ENCODE data around the gene MAP3K14.

The MAP3K14 gene

DNA sequence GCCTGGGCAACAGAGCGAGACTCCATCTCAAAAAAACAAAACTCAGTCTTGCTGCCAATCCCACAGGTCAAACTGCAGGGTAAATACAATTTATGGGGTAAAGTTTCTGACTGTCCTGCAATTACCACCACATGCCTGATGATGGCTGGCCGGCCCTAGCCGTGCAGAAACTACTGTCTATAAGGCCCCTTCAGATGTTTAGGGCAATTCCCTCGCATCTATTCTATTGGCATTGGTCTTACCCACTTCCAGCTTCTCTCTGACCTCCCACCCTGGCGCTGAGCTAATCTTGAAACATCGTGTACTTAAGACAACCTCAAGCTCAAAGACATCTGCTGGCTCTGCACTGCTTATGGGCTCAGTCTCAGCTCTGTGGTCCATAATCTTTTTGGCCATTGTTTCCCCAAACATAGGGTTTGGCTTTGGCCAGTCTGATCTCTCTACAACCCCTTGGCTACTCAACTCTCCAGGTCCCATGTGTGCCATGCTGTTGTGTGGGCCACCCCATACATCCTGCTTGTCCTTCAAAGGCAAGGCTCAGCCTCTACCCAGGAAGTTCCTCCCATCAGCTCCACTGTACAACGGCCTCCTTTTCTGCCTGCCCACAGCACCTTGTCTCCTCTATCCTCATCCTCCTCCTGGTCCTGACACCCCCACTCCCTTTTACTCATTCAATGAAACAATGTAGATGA lies 16.6 kb downstream of the MAP3K14 start:
- Histone ChIP-seq H3K4me2 (ENCODE audit: low read length) (no peak overlapping the region), H4K12ac (ENCODE audit: low read depth, low read length) (no peak overlapping the region), H3K23ac (ENCODE audit: low read length) (no peak overlapping the region), H3K79me2 (ENCODE audit: control insufficient read depth, insufficient read depth, low read length, poor library complexity) (no peaks in the 10 kb centered on the region), H3K4ac (ENCODE audit: low read depth, low read length) (no peak overlapping the region), H3K79me1 (ENCODE audit: low read length) (no peaks in the 10 kb centered on the region), H3K9me3 (ENCODE audit: insufficient read depth, low read depth, low read length) (no peaks in the 10 kb centered on the region), H2AFZ (ENCODE audit: insufficient read depth, low read length, poor library complexity) (no peak overlapping the region), H3K4me3 (ENCODE audit: low read depth, low read length) (no peak overlapping the region), H3K27ac (ENCODE audit: low read depth, low read length) (no peak overlapping the region), H3K36me3 (ENCODE audit: control insufficient read depth in 1 of 2, insufficient read depth in 2 of 2, low read length in 2 of 2) (no peaks in the 10 kb centered on the region), H3K18ac (ENCODE audit: low read length) (no peak overlapping the region), H3K27me3 (ENCODE audit: insufficient read depth, low read length) (no peaks in the 10 kb centered on the region), H2AK5ac (ENCODE audit: low read length) (no peak overlapping the region), H3K9ac (ENCODE audit: low read length) (no peak overlapping the region), H3K4me1 (ENCODE audit: control insufficient read depth in 1 of 2, insufficient read depth in 2 of 2, low read length in 2 of 2) (peaks cover 6 to 10% of the 10 kb centered on the region in 2 experiments), H3K14ac (ENCODE audit: low read length) (no peak overlapping the region), H2BK12ac (ENCODE audit: low read length) (no peak overlapping the region), H2BK5ac (ENCODE audit: low read depth, low read length, poor library complexity) (no peak overlapping the region), H4K91ac (ENCODE audit: low read depth, low read length) (no peak overlapping the region), H4K8ac (ENCODE audit: low read depth, low read length) (no peak overlapping the region), H2BK120ac (ENCODE audit: insufficient read depth, low read length, poor library complexity) (no peak overlapping the region)
- no peak for DNase-seq
- no CpG with 5 or more reads among the region's 7 CpGs for WGBS (ENCODE audit: extremely low coverage, insufficient coverage, insufficient read length)

- Histone ChIP-seq H3K14ac (ENCODE audit: low read length) (no peak overlapping the region), H3K23ac (ENCODE audit: low read length) (no peak overlapping the region), H3K9ac (ENCODE audit: low read length) (no peak overlapping the region), H2BK12ac (ENCODE audit: low read length) (no peak overlapping the region), H4K8ac (ENCODE audit: low read depth, low read length) (no peak overlapping the region), H3K27me3 (ENCODE audit: insufficient read depth, low read length) (no peaks in the 10 kb centered on the region), H3K9me3 (ENCODE audit: insufficient read depth, low read depth, low read length) (no peaks in the 10 kb centered on the region), H3K4me2 (ENCODE audit: low read length) (no peak overlapping the region), H4K91ac (ENCODE audit: low read depth, low read length) (no peak overlapping the region), H3K79me1 (ENCODE audit: low read length) (no peaks in the 10 kb centered on the region), H3K36me3 (ENCODE audit: control insufficient read depth in 1 of 2, insufficient read depth in 2 of 2, low read length in 2 of 2) (no peaks in the 10 kb centered on the region), H4K12ac (ENCODE audit: low read depth, low read length) (no peak overlapping the region), H2AFZ (ENCODE audit: insufficient read depth, low read length, poor library complexity) (no peak overlapping the region), H2BK5ac (ENCODE audit: low read depth, low read length, poor library complexity) (no peak overlapping the region), H3K18ac (ENCODE audit: low read length) (no peak overlapping the region), H2AK5ac (ENCODE audit: low read length) (no peak overlapping the region), H2BK120ac (ENCODE audit: insufficient read depth, low read length, poor library complexity) (no peak overlapping the region), H3K79me2 (ENCODE audit: control insufficient read depth, insufficient read depth, low read length, poor library complexity) (no peaks in the 10 kb centered on the region), H3K4ac (ENCODE audit: low read depth, low read length) (no peak overlapping the region), H3K27ac (ENCODE audit: low read depth, low read length) (no peak overlapping the region), H3K4me1 (ENCODE audit: control insufficient read depth in 1 of 2, insufficient read depth in 2 of 2, low read length in 2 of 2) (peaks cover 6 to 10% of the 10 kb centered on the region in 2 experiments), H3K4me3 (ENCODE audit: low read depth, low read length) (no peak overlapping the region)
- WGBS (ENCODE audit: extremely low coverage, insufficient coverage, insufficient read length), result no CpG with 5 or more reads among the region's 2 CpGs
- DNase-seq, result peak in 1 of 2 donors; percentile 25
Measured at GRCh38 chr17:45299361-45299760, 17.5 kb downstream of the MAP3K14 start.

- no peaks in the 10 kb centered on the region for H3K9me3 ChIP-seq (ENCODE audit: insufficient read depth, low read depth, low read length)
- H2BK120ac ChIP-seq (ENCODE audit: insufficient read depth, low read length, poor library complexity), result no peak overlapping the region
- H3K23ac ChIP-seq (ENCODE audit: low read length), result no peak overlapping the region
- H3K4ac ChIP-seq (ENCODE audit: low read depth, low read length), result no peak overlapping the region
- peaks cover 11 to 16% of the 10 kb centered on the region in 2 experiments for H3K4me1 ChIP-seq (ENCODE audit: control insufficient read depth in 1 of 2, insufficient read depth in 2 of 2, low read length in 2 of 2)
- no peak overlapping the region for H3K14ac ChIP-seq (ENCODE audit: low read length)
- no peak overlapping the region for H4K12ac ChIP-seq (ENCODE audit: low read depth, low read length)
- H4K8ac ChIP-seq (ENCODE audit: low read depth, low read length), result no peak overlapping the region
- H3K4me3 ChIP-seq (ENCODE audit: low read depth, low read length), result no peak overlapping the region
- H2AK5ac ChIP-seq (ENCODE audit: low read length), result no peak overlapping the region
- WGBS (ENCODE audit: extremely low coverage, insufficient coverage, insufficient read length), result no CpG with 5 or more reads among the region's 8 CpGs
- no peaks in the 10 kb centered on the region for H3K79me1 ChIP-seq (ENCODE audit: low read length)
- H3K36me3 ChIP-seq (ENCODE audit: control insufficient read depth in 1 of 2, insufficient read depth in 2 of 2, low read length in 2 of 2), result no peaks in the 10 kb centered on the region
- H2BK5ac ChIP-seq (ENCODE audit: low read depth, low read length, poor library complexity), result no peak overlapping the region
- peak overlapping the region; percentile 42 for H2BK12ac ChIP-seq (ENCODE audit: low read length)
- H3K79me2 ChIP-seq (ENCODE audit: control insufficient read depth, insufficient read depth, low read length, poor library complexity), result no peaks in the 10 kb centered on the region
- no peak overlapping the region for H4K91ac ChIP-seq (ENCODE audit: low read depth, low read length)
- H3K9ac ChIP-seq (ENCODE audit: low read length), result no peak overlapping the region
- no peak overlapping the region for H3K18ac ChIP-seq (ENCODE audit: low read length)
- no peak overlapping the region for H2AFZ ChIP-seq (ENCODE audit: insufficient read depth, low read length, poor library complexity)
- no peak overlapping the region for H3K4me2 ChIP-seq (ENCODE audit: low read length)
- H3K27me3 ChIP-seq (ENCODE audit: insufficient read depth, low read length), result no peaks in the 10 kb centered on the region
- no peak overlapping the region for H3K27ac ChIP-seq (ENCODE audit: low read depth, low read length)
- DNase-seq, result peak in 1 of 2 donors; percentile 5
Measured at GRCh38 chr17:45298546-45299285, 18.1 kb downstream of the MAP3K14 start.

DNA sequence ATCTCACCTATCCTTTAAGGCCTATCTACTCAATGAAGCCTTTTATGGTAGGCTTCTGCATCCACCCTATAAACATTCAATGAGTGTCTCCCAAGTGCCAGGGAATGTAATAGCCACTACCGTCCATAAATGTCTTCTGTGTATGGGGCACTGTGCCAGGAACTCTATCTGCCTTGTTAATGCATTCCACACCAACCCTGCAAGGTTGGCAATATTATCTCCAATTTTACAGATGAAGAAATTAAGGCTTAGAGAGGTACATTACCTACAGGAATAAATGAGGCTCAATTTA lies 20.0 kb downstream of the MAP3K14 start:
- no peak overlapping the region for H3K4ac ChIP-seq (ENCODE audit: low read depth, low read length)
- H3K23ac ChIP-seq (ENCODE audit: low read length), result no peak overlapping the region
- H3K4me1 ChIP-seq (ENCODE audit: control insufficient read depth in 1 of 2, insufficient read depth in 2 of 2, low read length in 2 of 2), result peaks cover 16 to 18% of the 10 kb centered on the region in 2 experiments
- no peak overlapping the region for H2AK5ac ChIP-seq (ENCODE audit: low read length)
- no peak overlapping the region for H2BK12ac ChIP-seq (ENCODE audit: low read length)
- no peak overlapping the region for H3K9ac ChIP-seq (ENCODE audit: low read length)
- H2BK120ac ChIP-seq (ENCODE audit: insufficient read depth, low read length, poor library complexity), result no peak overlapping the region
- no peaks in the 10 kb centered on the region for H3K27me3 ChIP-seq (ENCODE audit: insufficient read depth, low read length)
- no peak overlapping the region for H2AFZ ChIP-seq (ENCODE audit: insufficient read depth, low read length, poor library complexity)
- no peak for DNase-seq
- H3K9me3 ChIP-seq (ENCODE audit: insufficient read depth, low read depth, low read length), result no peaks in the 10 kb centered on the region
- H4K12ac ChIP-seq (ENCODE audit: low read depth, low read length), result no peak overlapping the region
- no peak overlapping the region for H2BK5ac ChIP-seq (ENCODE audit: low read depth, low read length, poor library complexity)
- H3K14ac ChIP-seq (ENCODE audit: low read length), result no peak overlapping the region
- H3K4me3 ChIP-seq (ENCODE audit: low read depth, low read length), result no peak overlapping the region
- no peaks in the 10 kb centered on the region for H3K79me1 ChIP-seq (ENCODE audit: low read length)
- no peak overlapping the region for H4K8ac ChIP-seq (ENCODE audit: low read depth, low read length)
- H3K4me2 ChIP-seq (ENCODE audit: low read length), result no peak overlapping the region
- WGBS (ENCODE audit: extremely low coverage, insufficient coverage, insufficient read length), result no CpG with 5 or more reads among the region's 1 CpG
- H3K18ac ChIP-seq (ENCODE audit: low read length), result no peak overlapping the region
- H3K36me3 ChIP-seq (ENCODE audit: control insufficient read depth in 1 of 2, insufficient read depth in 2 of 2, low read length in 2 of 2), result no peaks in the 10 kb centered on the region
- no peaks in the 10 kb centered on the region for H3K79me2 ChIP-seq (ENCODE audit: control insufficient read depth, insufficient read depth, low read length, poor library complexity)
- H3K27ac ChIP-seq (ENCODE audit: low read depth, low read length), result no peak overlapping the region
- H4K91ac ChIP-seq (ENCODE audit: low read depth, low read length), result no peak overlapping the region
